Right ventricle myocardium inferior (tissue), 1 donor: ENCODE measurements around the gene NPIPB8. TPM values are rescaled to one million over a fixed set of nuclear protein-coding genes. Genes with fewer than 3 reads are reported as not detected.
"Not testable (repeated sequence)": the region's sequence is repeated elsewhere in the genome, so short reads cannot be mapped to it uniquely, and the experiment has no call there.

Source experiments
- ATAC-seq: fragments of 200-7000 bp; cut with Tn5 transposase; one replicate; pipeline ENCODE4 v1.9.1; 2020; ENCODE audit warnings: mild to moderate bottlenecking, moderate library complexity
- DNase-seq: peaks from one replicate; pipeline ENCODE4 v3.0.0; 2021; ENCODE audit errors: missing footprints
- intact Hi-C: fragments of 100-400 bp; cut with DNase I; formaldehyde crosslinking; loops from one replicate; pipeline ENCODE4 v1.11.0; 2022
- long read RNA-seq: library from polyadenylated mRNA; unstranded; transcript quantifications from one replicate; pipeline ENCODE4 v2.0.0, GENCODE V29; 2021
- total RNA-seq: library from RNA; stranded (reverse); fragmentation: NEBNext Ultra II Directional; extraction: Animal tissue kit (Norgen Biotek cat#: 25700); gene quantifications from one replicate; pipeline ENCODE4 v1.2.1, GENCODE V29; 2021
- donor health status: DM: no; HTN: yes; CAD: no; lungs with severe emphysema.

Gene NPIPB8
- not detected for total RNA-seq
- long read RNA-seq: 0 reads

DNA sequence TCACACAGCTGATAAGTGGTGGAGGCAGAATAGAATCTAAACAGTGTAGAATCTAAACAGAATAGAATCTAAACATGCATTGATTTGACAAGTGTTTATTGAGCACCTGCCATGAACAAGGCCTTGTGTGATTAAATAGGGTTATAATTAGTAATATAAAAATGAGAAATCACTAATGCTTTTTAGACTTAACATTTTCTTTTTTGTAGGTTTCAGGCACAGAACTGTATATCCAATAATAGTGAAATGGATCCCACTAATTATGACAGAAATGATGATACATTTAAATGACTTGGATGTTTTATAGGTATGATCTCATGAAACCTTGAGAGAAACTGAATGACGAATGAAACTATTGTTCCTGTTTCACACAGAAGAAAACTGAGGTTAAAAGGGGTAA lies at the start of gene NPIPB8:
TSS of gene NPIPB8 (plus strand) at position 301 of the 400 bp plus-strand sequence. CDS start 296 bp downstream, outside the sequence.
- intact Hi-C loops, DNase-seq, ATAC-seq: not testable (repeated sequence)

- no peak for DNase-seq
- ATAC-seq: no peak
- intact Hi-C loops: no loop called here
Observed at GRCh38 chr16:28589069-28589468, 48.8 kb upstream of the NPIPB8 start.

- intact Hi-C loops: no loop called here
- DNase-seq (peak; percentile 49), ATAC-seq (no peak)
Observed at GRCh38 chr16:28589930-28590329, 47.9 kb upstream of the NPIPB8 start.

DNA sequence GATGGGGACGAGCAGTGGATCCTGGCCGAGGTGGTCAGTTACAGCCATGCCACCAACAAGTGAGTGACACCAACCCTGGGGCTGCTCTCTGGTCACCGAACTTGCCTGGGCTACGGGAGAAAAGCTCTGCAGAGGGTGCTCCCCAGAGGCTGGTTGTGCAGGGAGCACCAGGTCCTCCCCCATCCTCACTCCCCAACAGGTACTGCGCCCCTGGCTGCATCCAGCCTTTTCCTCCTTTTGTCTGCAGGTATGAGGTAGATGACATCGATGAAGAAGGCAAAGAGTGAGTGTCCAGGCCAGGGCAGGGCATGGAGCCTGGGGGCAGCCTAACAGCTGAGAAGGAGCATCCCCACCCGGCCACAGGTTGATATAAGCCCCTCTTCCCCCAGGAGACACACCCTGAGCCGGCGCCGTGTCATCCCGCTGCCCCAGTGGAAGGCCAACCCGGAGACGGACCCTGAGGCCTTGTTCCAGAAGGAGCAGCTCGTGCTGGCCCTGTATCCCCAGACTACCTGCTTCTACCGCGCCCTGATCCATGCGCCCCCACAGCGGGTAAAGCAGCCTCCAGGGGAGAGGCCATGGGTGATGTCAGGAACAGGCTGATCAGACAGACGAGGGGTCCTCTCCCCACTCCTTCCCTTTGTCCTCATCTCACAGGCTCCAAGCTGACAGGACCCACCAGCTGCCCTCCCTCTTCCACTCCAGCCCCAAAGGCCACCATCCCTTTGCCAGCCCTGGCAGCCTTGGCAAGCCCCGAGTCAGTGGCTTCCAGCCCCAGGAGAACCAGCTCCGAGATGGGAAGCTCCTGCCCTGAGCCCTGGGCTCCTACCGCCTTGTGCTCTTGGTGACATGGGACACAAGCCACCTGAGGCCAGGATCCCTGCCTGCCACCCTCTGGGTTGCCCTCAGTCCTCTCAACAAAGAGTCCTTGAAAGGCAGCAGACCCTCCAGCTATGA lies 47.2 kb upstream of the NPIPB8 start:
- ATAC-seq (no peak), DNase-seq (no peak)
- intact Hi-C loops: no loop called here

- intact Hi-C loops: no loop called here
- DNase-seq (no peak), ATAC-seq (no peak)
Observed at GRCh38 chr16:28591355-28591754, 46.5 kb upstream of the NPIPB8 start.

DNA sequence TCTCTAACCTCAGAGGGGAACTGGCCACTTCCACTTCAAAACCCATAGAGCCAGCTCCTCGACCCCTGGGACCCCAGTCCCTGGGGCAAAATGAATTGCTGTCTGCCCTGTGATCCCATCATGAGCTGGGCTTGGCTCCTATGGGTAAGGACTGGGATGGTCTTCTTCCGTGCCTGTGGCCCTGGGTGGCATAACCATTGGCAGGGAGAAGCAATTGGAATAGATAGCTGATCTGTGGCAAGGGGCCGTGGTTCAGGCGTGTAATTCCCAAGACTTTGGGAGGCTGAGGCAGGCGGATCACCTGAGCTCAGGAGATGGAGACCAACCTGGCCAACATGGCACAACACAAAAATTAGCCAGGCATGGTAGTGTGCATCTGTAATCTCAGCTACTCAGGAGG lies 45.4 kb upstream of the NPIPB8 start:
- DNase-seq (no peak), ATAC-seq (no peak)
- intact Hi-C loops: no loop called here

- ATAC-seq: no peak
- intact Hi-C loops: no loop called here
- no peak for DNase-seq
Observed at GRCh38 chr16:28592979-28593553, 44.8 kb upstream of the NPIPB8 start.

- ATAC-seq, DNase-seq, intact Hi-C loops: not testable (repeated sequence)
Observed at GRCh38 chr16:28595451-28595850, 42.4 kb upstream of the NPIPB8 start.

GRCh38 chr16:28596115-28596630 lies 41.7 kb upstream of the NPIPB8 start:
- DNase-seq (no peak), ATAC-seq (no peak)

DNA sequence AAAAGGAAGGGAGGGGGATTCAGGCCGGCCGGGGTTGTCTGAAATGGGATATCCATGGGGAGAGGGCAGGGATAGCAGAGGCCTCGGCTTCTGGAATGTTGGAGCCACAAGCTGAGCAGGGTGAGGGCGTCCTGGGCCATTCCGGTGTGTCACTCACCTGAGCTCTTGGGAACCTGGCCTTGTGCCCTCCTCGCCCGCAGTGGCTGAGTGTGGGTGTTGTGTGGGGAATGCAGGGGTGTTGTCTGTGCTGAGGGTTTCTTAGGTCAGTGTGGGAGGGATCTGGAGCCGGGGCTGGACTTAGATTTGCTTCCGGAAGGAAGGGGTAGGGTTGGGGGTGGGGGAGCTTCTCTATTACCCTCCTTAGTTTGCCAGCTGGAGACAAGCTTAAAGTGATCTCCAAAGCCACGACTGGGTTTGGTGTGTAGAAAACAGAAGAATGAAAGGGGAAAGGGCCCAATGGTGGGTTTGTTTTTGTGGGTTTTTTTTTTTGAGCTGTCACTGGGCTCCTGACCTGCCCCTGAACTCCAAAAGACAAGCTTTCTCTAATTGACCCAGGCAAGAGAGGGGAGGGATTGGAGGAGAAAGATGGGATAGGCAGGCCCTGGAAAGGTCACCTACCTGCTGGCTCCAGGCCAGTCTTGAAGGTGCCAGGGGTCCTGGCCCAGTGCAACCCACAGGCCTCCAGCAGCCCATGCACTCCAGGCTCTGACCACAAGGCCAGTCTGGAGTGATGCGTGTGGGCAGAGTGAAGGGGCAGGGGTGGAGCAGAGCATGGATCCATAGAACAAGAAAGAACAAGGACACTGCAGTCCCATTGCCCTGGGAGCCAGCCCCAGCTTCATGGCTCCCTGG lies 40.8 kb upstream of the NPIPB8 start, which contains the start of gene SULT1A2:
TSS of gene SULT1A2 (minus strand) at position 211 of the 852 bp plus-strand sequence. CDS start 1,120 bp downstream, outside the sequence.
- no peak for DNase-seq
- ATAC-seq: peak; percentile 45
- intact Hi-C loops: no loop called here

More at GRCh38 chr16:28596115-28596630, 41.7 kb upstream of the NPIPB8 start:
- intact Hi-C loops: no loop called here

DNA sequence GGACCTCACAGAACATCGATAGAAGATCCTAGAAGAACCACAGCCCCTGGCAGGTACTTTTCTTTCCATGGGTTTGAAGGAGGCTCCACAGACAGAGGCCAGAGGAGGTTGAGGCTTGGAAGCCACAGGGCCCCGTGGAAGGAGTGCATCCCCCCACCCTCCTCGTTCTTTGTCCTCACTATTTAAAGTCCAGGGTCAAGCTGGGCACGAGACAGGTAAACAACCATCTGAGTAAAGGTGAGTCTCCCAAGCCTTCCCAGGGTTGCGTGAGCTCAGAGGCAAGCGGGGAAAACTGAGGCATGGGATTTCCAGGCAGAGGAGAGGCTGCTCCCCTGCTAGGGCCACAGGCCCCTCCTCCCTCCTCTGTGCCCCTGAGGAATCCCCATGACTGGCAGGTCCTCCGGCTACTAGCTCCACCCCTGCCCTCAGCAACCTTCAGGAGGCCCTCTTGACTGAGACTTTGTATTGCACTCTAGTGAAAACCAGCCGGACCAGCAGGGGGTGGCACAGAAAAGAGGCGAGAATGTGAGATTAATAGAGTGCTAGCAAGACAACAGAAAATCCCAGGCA lies 40.1 kb upstream of the NPIPB8 start:
- DNase-seq: no peak
- no peak for ATAC-seq
- intact Hi-C loops: no loop called here

DNA sequence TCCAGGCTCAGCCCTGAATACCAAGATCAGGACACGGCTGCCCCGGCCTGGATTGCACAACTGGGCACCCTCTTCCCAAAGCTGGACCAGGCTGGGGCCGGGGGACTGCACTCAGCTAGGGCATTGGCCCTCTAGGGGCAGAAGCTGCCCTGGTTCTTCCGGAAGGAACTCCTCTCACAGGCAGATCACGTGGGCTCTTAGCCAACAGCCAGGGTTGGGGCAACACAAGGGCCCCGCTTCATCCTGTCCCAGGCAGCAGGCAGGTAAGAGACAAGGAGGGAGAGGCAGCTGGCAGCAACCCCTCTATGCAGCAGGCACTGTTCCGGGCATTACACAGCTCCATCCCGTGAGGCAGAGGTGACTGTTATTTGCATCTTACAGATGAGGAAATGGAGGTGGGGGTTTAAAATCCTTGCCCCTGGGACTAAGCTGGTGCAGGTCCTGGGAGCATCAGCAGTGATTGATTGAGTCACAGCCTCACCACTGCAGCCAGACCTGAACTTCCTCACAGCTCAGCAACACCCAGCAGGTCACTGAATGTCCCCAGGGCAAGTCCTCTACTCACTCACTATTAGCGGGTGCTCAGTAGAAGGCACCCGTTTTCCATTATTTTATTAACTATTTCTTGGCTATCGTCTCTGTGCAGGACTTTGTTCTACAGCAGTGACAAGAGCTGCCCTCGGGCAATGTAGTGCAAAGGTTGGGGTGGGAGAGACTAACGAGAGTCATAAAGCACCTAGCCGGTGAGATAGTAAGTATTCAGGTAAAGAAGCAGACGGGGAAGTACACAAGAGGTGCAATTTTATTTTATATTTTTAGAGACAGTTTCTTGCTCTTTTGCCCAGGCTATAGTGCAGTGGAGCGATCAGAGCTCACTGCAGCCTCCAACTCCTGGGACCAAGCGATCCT lies 38.2 kb upstream of the NPIPB8 start:
- intact Hi-C loops, DNase-seq: not testable (repeated sequence)
- ATAC-seq: peak; percentile 23

DNA sequence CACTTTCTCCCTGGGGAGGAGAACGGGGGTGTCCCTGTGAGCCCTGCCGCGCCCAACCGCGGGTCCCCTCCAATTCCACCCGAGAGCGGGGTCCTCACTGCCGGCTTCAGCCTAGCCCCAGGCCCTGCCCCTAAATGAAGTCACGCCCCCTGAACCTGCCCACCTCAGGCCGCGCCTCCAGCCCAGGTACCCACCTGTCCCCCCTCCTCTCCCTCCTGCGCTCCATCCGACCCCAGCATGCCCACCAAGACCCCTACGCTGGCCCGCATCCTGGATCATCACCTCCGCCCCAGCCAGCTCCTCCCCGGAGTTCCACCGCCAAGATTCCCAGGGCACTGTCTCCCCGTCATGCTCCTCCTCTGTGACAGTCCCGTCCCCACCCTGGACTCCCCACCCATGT lies 36.9 kb upstream of the NPIPB8 start:
- intact Hi-C loops, ATAC-seq, DNase-seq: not testable (repeated sequence)

- ATAC-seq, intact Hi-C loops, DNase-seq: not testable (repeated sequence)
Observed at GRCh38 chr16:28601589-28601988, 36.3 kb upstream of the NPIPB8 start.

DNA sequence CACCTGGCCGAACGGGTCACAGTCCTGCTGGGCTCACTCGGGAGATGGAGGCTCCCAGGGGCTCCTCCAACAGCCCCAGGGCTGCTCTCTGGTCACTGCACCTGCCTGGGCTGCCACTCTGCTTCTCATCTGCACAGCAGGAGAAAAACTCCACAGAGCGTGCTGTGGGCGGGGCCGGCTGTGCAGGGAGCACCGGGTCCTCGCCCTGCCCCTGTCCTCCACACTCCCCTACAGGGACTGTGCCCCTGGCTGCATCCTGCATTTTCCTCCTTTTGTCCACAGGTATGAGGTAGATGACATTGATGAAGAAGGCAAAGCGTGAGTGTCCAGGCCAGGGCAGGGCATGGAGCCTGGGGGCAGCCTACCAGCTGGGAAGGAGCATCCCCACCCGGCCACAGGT lies 35.8 kb upstream of the NPIPB8 start:
- ATAC-seq, intact Hi-C loops, DNase-seq: not testable (repeated sequence)

- ATAC-seq: no peak
- intact Hi-C loops: no loop called here
- DNase-seq: no peak
Observed at GRCh38 chr16:28602529-28602928, 35.3 kb upstream of the NPIPB8 start.
